ENCODE results near the gene NT5DC2.
A peak's percentile ranks its signal among the peaks of the same experiment; 100 is the strongest.

The NT5DC2 gene
- 2.1 reads per million, percentile 4 among the genes with 10 or more reads in this experiment for total RNA-seq

DNA sequence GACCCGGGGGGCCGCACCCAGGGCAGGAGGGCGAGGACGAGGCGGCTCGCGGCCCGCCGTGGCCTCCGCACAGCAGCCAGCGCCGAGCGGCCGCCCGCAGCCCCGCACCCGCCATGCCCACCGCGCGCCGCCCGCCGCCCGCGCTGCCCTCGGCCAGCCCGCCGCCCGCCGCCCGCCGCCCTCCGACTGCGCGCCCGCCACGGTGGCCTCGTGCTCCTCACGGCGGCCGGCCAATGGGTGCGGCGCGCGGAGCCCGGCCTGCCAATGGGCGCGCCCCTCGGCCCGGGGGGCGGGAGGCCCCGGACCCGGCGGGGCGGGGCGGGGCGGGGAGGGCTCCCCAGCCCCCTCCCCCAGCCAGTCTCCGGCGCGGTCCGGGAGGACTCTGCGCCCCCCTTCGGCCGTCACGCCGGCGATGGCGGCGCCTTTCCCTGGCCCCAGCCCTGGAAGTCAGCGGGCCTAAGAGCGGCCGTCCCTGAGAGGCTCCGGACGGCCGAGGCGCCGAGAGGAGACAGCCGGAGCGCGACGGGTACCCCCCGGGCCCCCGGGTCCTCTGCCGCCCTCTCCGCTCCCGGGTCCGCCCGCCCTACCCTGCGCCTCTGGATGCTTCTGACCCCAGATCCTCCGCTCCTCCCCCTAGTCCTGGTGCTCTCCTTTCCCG lies at the start of gene NT5DC2:
NT5DC2 (minus strand) TSS at position 235 of the 658 bp plus-strand sequence; CDS start at position 115, 120 bp downstream.
- peak; percentile 45 for DNase-seq

- DNase-seq = no peak
Observed at GRCh38 chr3:52574056-52574965, 40.7 kb upstream of the NT5DC2 start.

GRCh38 chr3:52572221-52572620 lies 38.6 kb upstream of the NT5DC2 start:
- no peak for DNase-seq

GRCh38 chr3:52570076-52570475 lies 36.4 kb upstream of the NT5DC2 start:
- DNase-seq = no peak

DNA sequence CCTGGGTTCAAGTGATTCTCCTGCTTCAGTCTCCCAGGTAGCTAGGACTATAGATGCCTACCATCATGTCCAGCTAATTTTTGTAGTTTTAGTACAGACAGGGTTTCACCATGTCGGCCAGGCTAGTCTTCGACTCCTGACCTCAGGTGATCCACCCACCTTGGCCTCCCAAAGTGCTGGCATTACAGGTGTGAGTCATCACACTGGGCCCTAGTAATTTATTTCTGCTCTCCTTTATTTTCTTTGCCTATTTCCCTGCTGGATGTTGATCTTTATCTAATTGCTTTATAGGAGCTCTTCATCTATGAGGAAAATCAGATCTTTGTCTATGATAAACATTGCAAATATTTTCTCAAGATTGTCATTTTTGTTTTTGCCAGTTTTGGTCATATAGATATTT lies 34.4 kb upstream of the NT5DC2 start:
- no peak for DNase-seq

GRCh38 chr3:52563984-52564383 lies 30.3 kb upstream of the NT5DC2 start:
- DNase-seq = no peak

DNA sequence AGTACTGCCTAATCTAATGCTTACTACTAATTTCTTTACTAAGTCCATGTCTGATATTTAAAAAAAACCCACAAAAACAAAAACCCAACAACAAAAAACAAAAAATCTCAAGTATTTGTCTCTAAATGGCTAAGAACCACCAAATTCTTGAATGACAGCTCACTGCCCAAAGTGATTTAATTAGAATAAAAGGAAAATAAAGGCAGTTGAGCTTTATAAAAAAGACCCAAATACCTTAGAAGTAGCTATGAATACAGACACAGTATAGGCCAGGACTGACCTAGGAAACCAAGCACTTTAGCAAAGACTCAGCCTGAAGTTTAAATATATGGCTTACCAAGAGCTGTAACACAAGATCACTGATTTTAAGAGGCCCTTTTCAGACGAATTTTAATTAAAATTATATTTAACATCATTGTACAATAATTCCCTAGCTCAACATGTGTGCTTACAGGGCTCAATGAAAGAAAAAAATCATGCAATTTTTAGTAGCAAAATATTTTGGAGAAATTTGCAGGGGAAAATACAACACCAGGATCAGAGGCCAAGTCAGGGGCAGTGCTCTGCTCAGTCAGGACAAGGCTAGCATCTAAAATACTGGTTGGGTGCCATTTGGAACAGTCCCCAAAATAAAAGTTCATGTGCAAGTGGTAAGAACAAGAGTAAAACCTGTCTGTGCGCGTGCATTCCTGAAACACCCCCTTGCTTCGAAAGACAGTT lies 27.5 kb upstream of the NT5DC2 start:
- DNase-seq = no peak

DNA sequence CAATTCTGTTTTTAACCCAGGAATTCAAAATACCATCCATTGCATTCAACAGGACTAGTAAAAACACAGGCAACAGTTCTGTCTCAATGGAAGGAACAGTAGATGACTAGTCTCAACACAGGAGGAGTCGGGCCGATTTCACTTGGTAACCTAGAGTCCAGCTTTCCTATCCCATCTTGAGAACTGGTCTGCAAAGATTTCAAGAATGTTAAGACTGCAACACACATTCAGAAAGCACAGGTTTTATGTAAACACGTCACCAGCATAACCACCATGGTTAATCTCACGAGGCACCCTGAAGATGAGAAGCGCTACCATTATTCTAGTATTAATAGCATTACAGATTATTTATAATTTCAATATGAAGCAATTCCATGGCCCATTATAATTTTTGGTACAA lies 24.8 kb upstream of the NT5DC2 start:
- no peak for DNase-seq

DNA sequence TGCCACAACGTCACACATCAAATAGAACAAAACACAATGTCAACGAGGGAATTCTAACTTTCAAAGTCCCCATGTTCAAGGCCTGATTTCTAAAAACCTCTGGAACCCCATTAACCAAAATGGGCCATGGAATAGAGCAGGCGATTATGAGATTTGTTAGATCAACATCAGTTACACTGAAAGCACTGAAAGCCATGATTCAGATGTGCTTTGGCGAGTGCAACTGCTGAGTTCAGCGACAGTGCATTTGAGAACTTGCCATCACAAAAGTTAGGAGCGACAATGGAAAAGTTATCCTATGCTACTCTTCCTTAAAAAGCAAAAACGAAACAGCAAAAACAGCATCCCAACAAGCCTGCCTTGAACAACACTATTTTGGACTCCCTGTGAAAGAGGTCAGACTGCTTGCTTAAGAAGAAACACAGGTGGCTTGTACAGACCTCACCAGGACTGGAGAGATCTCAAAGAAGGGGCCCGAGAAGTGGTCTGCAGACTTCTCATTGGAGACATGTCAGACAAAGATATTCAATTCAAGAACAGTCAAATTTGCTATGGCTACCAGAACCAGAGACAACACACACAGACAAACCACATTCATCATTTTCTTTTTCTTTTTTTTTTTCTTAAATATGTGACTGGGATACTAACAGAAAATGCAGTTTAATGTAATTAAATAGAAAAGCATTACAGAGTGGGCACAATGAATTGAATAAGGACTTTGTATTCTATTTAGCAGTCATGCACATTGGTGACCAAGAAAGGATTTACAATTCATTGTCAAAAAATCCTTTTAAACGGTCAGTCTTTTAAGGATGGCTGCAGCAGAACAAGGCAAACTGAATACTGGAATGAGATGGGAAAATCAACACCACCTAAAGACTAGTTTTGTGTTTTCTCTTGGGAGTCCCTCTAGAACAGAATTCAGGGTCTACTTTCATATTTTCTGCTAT lies 23.6 kb upstream of the NT5DC2 start:
- DNase-seq = no peak

DNA sequence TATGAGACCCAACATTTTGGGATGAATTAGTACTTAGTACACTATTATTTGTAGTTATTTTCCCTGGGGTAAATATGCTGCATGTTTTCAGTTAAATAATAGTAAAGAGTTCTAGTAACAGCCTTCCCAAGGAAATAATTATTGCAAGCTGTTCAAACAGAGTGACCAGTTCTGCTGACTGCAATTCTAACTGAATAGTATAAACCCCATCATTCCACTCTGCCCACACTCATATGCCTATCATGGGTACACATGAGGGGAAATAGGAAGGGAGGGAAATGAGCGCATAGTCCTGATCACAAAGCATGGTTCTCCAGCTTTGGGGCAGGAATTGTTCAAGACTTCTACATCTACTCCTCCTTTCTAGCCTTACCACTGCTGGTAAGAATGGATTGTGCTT lies 21.4 kb upstream of the NT5DC2 start:
- DNase-seq = no peak

DNA sequence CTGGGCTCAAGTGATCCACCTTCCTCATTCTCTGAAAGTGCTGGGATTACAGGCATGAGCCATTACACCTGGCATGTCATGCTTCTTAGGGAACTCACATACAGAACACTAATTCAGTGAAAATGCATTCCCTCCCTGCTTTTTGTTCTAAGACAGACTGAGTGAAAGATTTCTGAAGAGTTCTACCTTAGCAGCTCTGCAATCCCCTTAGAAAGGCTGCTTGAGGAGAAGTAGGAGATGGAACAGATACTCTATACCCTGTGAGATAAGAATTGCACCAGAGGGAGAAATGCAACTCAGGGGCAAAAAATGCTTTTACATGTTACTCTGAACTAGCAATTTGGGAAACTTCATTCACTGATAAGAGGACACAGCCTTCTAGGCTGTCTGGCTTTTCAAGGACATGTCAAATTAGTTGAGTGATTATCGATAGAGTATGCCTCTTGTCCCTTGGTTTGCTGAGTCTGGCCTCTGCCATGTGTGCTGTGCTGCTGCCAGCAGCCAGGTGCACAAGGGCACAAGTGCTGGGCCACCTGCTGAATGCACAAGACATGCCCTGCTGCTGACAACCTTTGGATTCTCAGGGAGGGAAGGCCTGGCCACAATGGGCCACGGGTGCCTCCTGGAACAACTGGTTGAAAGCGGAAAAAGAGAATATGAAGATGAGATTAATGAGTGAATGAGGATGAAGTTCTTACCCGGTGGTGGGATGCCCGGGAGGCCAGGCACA lies 20.5 kb upstream of the NT5DC2 start:
- no peak for DNase-seq

DNA sequence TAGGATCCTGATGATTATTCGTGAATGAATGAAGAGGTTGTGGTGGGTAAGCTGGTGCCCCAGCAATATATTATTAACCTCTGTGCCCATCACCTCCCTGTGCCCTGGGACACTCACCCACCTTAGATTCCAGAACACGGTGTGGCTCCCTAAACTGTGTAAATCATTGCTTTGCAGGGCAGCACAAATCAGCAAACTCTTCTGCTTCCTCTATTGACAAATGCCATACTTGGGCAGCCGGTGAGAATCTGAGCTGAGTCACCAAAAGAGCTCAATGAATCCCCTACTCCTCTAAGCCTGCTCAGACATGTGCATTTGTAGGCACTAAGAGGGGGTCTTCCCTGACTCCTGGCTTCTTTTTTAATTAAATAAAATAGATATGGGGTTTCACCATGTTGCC lies 18.4 kb upstream of the NT5DC2 start:
- DNase-seq = no peak

DNA sequence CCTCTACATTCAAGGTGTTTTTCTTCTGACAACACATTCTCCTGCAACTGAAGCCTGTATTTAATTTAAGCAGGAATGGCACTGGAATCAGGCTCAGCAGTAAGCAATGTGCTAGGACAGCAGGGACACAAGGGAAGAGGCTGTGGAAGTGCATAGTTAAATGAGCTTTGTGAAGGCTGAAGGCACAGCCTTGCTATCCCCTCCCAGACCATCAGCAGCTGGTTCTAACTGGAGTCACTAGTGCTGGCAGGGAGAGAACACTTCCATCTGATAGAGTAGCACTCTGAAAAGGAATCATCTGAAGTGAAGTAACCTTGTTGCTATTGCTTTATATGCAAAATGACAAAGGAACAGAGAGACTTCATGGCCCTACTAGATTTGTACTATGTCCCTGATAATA lies 17.5 kb upstream of the NT5DC2 start:
- no peak for DNase-seq

- DNase-seq = no peak
Observed at GRCh38 chr3:52547143-52547542, 13.5 kb upstream of the NT5DC2 start.

- DNase-seq = no peak
Observed at GRCh38 chr3:52546111-52546901, 12.6 kb upstream of the NT5DC2 start.

DNA sequence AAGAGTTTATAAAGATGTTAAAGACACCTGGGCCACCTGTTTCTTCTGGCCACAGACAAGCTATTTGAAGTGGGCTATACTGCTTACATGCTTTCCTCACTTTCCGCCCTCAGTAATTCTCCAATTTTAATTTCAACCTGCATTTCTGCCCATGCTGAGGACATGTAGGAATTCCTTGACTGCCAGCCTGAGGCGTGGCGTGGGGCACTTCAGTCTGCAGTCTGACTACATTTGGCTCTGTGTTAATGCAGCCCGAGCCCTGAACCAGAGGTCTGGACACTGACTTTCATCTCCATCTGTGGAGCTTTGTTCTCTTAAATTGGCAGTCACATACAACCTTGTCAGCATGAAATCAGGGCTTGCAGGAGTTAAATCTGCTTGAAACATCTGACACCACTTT lies 11.3 kb upstream of the NT5DC2 start:
- DNase-seq = no peak

DNA sequence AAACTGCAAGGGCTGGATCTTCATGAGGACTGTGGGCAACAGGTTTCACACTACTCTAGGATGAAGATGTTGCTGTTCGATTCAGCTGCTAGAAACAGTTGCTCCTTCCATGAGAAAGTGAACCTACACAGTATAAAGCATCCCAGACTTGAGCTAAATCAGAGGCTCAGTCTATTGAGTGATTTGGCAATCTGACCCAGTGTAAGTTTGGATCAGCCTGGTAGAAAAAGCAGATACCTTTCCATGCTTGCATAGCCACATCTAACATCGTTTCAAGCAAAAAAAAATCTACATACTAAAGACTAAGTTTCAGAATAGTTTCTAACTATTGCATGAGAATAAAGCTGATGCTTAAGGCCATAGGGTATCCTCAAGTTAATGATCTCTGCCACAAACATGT lies 7.4 kb upstream of the NT5DC2 start:
- no peak for DNase-seq

GRCh38 chr3:52539010-52539653 lies 5.5 kb upstream of the NT5DC2 start:
- DNase-seq = no peak

GRCh38 chr3:52537726-52538421 lies 4.2 kb upstream of the NT5DC2 start:
- DNase-seq = no peak

Measured in effector CD4-positive, alpha-beta T cell (primary cell).